Hepatocyte (in vitro differentiated cells): ENCODE results near the gene ZAP70. TPM values are rescaled to one million over a fixed set of nuclear protein-coding genes. Genes with fewer than 3 reads are reported as not detected.

ENCODE experiments used
- DNase-seq: peaks from one replicate; pipeline ENCODE4 v3.0.0-alpha.2; 2016; ENCODE audit warnings: low spot score
- H2AFZ ChIP-seq: fragments of 200-600 bp; sonication (generic); 2 replicates; pipeline ENCODE4 v1.6.0; 2016; ENCODE audit warnings: antibody characterized with exemption, mild to moderate bottlenecking
- H3K27ac ChIP-seq: fragments of 200-600 bp; sonication (generic); 2 replicates; pipeline ENCODE4 v1.5.1; 2016; ENCODE audit warnings: mild to moderate bottlenecking
- H3K27me3 ChIP-seq: fragments of 200-600 bp; sonication (generic); 2 replicates; pipeline ENCODE4 v1.6.1; 2016
- H3K36me3 ChIP-seq: fragments of 200-600 bp; sonication (generic); replicated peaks from 2 replicates; pipeline ENCODE4 v1.5.1; 2016; ENCODE audit warnings: low read depth; ENCODE audit not compliant: insufficient read depth
- H3K4me1 ChIP-seq: fragments of 200-600 bp; sonication (generic); 2 replicates; pipeline ENCODE4 v1.5.1; 2016; ENCODE audit warnings: mild to moderate bottlenecking, moderate library complexity; ENCODE audit not compliant: insufficient read depth
- H3K4me2 ChIP-seq: fragments of 200-600 bp; sonication (generic); 2 replicates; pipeline ENCODE4 v1.6.0; 2016
- H3K4me3 ChIP-seq: fragments of 200-600 bp; sonication (generic); 2 replicates; pipeline ENCODE4 v1.5.1; 2016; ENCODE audit warnings: mild to moderate bottlenecking
- H3K79me2 ChIP-seq: fragments of 200-600 bp; sonication (generic); 2 replicates; pipeline ENCODE4 v1.6.0; 2017; ENCODE audit warnings: mild to moderate bottlenecking
- H3K9me2 ChIP-seq: fragments of 200-600 bp; sonication (generic); replicated peaks from 2 replicates; pipeline ENCODE4 v1.6.0; 2017; ENCODE audit warnings: mild to moderate bottlenecking; ENCODE audit not compliant: insufficient read depth
- H3K9me3 ChIP-seq: fragments of 200-600 bp; sonication (generic); 2 replicates; pipeline ENCODE4 v1.5.1; 2016; ENCODE audit warnings: low read depth, mild to moderate bottlenecking
- H4K20me1 ChIP-seq: fragments of 200-600 bp; sonication (generic); 2 replicates; pipeline ENCODE4 v1.6.0; 2016; ENCODE audit warnings: mild to moderate bottlenecking; ENCODE audit not compliant: insufficient read depth, poor library complexity, severe bottlenecking
- EZH2 ChIP-seq: fragments of 200-600 bp; sonication (generic); IDR thresholded peaks from 2 replicates; pipeline ENCODE4 v1.6.1; 2016; ENCODE audit warnings: antibody characterized with exemption, mild to moderate bottlenecking, borderline replicate concordance
- EZH2phosphoT487 ChIP-seq: fragments of 200-600 bp; sonication (generic); IDR thresholded peaks from one replicate; pipeline ENCODE4 v1.6.1; 2018; ENCODE audit warnings: antibody characterized with exemption, mild to moderate bottlenecking, low read depth, moderate library complexity; ENCODE audit not compliant: unreplicated experiment, severe bottlenecking
- WGBS: methylation state at CpG from one replicate; pipeline ENCODE4 v1.1.6; 2016; ENCODE audit warnings: low lambda C conversion rate; ENCODE audit errors: missing lambda C conversion rate; 5-methylcytosine and 5-hydroxymethylcytosine counted together
- polyA plus RNA-seq: library from polyadenylated mRNA; unstranded; fragments of >200 nt; fragmentation: Nextera tagmentation; extraction: Ambion mirVana; gene quantifications from 2 replicates; pipeline ENCODE4 v1.2.1, GENCODE V29; 2016
- total RNA-seq: library from RNA; depleted of rRNA; stranded (reverse); fragments of >200 nt; gene quantifications from 2 replicates; pipeline ENCODE4 v1.2.3, GENCODE V29; 2014
- TF ChIP-seq, protein P1 (sequence below): fragments of 200-600 bp; sonication (generic); IDR thresholded peaks from 2 replicates; pipeline ENCODE4 v1.5.1; 2016; ENCODE audit warnings: antibody characterized with exemption, mild to moderate bottlenecking; ENCODE audit not compliant: poor library complexity

ZAP70 gene
- total and polyA plus RNA-seq, 2 experiments from 2014 or later: 0.80 to 1.5 TPM

DNA sequence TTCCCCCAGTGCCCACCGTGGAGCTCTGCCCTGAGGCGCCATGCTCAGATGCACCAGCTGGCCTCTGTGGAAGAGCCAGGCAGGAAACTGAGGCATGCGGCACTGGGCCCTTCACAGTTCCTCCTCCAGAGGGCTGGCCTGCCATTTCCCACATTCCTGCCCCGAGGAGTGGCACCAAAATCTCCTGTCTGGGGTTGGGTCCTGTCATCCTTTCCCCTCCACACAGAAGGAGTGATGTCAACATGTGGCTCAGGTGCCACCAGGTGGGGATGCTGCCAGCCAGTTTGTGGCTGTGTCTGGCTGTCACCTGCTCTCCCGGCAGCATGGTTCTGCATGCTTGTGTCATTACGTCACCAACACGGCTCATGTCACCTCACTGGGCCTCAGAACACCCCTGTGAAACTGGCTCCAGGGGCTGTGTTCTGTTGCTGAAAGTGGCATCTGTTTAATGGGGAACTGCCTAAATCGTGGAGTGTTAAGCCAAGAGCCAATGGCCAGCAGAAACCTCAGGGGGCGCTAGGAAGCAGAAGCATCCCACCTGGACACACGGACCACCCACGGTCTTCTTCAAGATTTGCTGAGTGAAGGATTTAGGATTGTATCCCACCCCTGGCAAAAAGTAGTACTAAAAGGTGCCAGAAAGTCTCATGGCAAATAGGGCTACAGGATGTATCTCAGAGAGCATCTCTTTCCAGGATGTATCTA is 51.3 kb downstream of the ZAP70 start:
- H3K36me3 ChIP-seq: peaks cover 3% of the 10 kb centered on the region
- H3K9me3 ChIP-seq: no peaks in the 10 kb centered on the region
- 92% methylated on average over 11 of the region's 11 CpGs for WGBS

DNA sequence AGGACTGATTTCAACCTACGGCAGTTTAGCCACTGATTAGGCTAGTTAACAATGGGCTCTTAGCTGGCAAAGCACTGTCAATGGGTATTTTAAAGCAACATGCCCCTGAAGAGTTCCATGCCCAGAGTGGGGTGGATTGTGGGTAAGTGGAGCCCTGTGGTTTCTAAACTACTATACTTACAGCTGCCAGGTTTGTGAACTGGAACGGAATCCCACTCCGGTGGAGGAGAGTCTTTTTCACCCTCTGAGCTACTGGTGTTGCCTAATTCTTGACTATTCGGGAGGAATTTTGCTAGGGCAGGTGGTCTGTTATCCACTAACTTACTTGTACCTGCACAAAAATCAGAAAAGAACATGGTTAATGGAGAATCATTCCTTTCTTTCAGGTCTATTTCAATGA is 52.6 kb downstream of the ZAP70 start:
- TF ChIP-seq EZH2phosphoT487 (no peak), EZH2 (no peak)
- TF ChIP-seq, protein P1, sequence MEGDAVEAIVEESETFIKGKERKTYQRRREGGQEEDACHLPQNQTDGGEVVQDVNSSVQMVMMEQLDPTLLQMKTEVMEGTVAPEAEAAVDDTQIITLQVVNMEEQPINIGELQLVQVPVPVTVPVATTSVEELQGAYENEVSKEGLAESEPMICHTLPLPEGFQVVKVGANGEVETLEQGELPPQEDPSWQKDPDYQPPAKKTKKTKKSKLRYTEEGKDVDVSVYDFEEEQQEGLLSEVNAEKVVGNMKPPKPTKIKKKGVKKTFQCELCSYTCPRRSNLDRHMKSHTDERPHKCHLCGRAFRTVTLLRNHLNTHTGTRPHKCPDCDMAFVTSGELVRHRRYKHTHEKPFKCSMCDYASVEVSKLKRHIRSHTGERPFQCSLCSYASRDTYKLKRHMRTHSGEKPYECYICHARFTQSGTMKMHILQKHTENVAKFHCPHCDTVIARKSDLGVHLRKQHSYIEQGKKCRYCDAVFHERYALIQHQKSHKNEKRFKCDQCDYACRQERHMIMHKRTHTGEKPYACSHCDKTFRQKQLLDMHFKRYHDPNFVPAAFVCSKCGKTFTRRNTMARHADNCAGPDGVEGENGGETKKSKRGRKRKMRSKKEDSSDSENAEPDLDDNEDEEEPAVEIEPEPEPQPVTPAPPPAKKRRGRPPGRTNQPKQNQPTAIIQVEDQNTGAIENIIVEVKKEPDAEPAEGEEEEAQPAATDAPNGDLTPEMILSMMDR: no peak
- H3K9me3 ChIP-seq: no peaks in the 10 kb centered on the region
- no peak for DNase-seq
- H2AFZ ChIP-seq: no peak overlapping the region
- peaks cover 3% of the 10 kb centered on the region for H3K36me3 ChIP-seq
- no peak overlapping the region for H3K27ac ChIP-seq
- no peaks in the 10 kb centered on the region for H4K20me1 ChIP-seq
- no peak overlapping the region for H3K4me3 ChIP-seq
- H3K9me2 ChIP-seq: no peaks in the 10 kb centered on the region
- 93% methylated on average over 4 of the region's 4 CpGs for WGBS
- H3K27me3 ChIP-seq: no peaks in the 10 kb centered on the region
- no peaks in the 10 kb centered on the region for H3K4me1 ChIP-seq
- no peaks in the 10 kb centered on the region for H3K79me2 ChIP-seq
- no peak overlapping the region for H3K4me2 ChIP-seq

More for the DNA sequence above, 51.3 kb downstream of the ZAP70 start:
- Histone ChIP-seq H3K4me1 (no peaks in the 10 kb centered on the region), H2AFZ (no peak overlapping the region), H3K9me2 (no peaks in the 10 kb centered on the region), H3K4me3 (no peak overlapping the region), H3K27me3 (no peaks in the 10 kb centered on the region), H3K4me2 (no peak overlapping the region), H3K79me2 (no peaks in the 10 kb centered on the region), H3K27ac (no peak overlapping the region), H4K20me1 (no peaks in the 10 kb centered on the region)
- TF ChIP-seq, protein P1: no peak
- no peak for TF ChIP-seq EZH2phosphoT487
- no peak for TF ChIP-seq EZH2
- DNase-seq: no peak

DNA sequence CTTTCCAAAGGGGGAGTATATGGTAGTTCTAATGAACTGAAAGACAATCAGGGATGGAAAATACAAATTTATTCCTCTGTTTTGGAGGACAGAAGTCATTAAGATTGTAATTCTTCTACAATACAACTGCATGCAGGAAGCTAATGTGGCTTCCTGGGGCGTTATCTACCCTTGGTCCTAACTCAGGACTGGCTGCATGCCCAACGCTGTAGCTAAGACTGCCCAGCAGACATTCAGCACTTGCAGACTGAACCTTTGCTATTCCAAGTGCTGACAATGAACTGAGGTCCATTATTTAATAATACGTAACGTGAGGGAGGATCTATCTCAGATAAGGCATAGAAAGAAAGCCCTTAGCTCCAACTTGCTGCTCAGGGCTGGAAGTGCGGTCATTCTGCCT is 53.2 kb downstream of the ZAP70 start:
- TF ChIP-seq EZH2phosphoT487: no peak
- no peak for TF ChIP-seq EZH2
- TF ChIP-seq, protein P1: no peak
- DNase-seq: no peak
- Histone ChIP-seq H3K4me2 (no peak overlapping the region), H3K4me3 (no peak overlapping the region), H3K27ac (no peak overlapping the region), H3K9me3 (no peaks in the 10 kb centered on the region), H3K4me1 (no peaks in the 10 kb centered on the region), H3K27me3 (no peaks in the 10 kb centered on the region), H3K79me2 (no peaks in the 10 kb centered on the region), H2AFZ (no peak overlapping the region), H3K9me2 (no peaks in the 10 kb centered on the region), H3K36me3 (peaks cover 3% of the 10 kb centered on the region), H4K20me1 (no peaks in the 10 kb centered on the region)
- 96% methylated on average over 5 of the region's 5 CpGs for WGBS
